ENCODE results near the gene RUSF1.
"Not testable (repeated sequence)": the region's sequence is repeated elsewhere in the genome, so short reads cannot be mapped to it uniquely, and the experiment has no call there.

RUSF1 gene

GRCh38 chr16:31487071-31487719, 21.0 kb downstream of the RUSF1 start:
- DNase-seq (ENCODE audit: low read depth in 1 of 2, low spot score in 1 of 2), result no peak

DNA sequence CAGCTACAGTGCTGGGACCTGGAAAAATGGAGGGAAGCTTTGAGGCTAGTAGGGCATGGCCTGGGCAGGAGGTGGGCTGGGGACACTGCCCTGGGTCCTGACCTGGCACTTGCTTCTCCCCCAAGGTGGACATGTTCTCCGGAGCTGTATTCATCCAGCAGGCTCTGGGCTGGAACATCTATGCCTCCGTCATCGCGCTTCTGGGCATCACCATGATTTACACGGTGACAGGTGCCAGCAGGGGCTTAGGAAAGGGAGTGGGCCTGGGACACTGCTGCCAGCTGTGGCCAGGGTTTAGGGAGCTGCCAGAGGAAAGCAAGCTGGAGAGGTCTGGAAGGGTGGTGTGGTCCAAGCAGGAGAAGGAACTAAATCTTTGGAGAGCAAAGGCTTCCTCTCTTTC, 22.1 kb downstream of the RUSF1 start:
- no peak for DNase-seq (ENCODE audit: low read depth in 1 of 2, low spot score in 1 of 2)

DNA sequence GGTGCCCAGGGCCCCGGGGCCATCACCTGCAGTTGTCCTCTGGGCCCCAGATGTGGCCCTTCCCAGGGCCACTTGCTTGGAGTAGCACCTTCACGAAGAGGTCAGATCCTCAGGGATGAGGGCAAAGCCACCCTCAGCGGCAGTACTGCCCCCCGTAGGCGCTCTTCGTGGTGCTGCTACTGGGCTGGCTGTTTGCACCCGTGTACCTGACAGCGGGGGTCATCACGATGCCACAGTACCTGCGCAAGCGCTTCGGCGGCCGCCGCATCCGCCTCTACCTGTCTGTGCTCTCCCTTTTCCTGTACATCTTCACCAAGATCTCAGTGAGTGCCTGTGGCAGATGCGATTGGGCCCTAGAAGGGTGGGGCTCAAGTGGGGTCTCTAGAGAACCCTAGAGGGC, 22.6 kb downstream of the RUSF1 start:
- no peak for DNase-seq (ENCODE audit: low read depth in 1 of 2, low spot score in 1 of 2)

DNA sequence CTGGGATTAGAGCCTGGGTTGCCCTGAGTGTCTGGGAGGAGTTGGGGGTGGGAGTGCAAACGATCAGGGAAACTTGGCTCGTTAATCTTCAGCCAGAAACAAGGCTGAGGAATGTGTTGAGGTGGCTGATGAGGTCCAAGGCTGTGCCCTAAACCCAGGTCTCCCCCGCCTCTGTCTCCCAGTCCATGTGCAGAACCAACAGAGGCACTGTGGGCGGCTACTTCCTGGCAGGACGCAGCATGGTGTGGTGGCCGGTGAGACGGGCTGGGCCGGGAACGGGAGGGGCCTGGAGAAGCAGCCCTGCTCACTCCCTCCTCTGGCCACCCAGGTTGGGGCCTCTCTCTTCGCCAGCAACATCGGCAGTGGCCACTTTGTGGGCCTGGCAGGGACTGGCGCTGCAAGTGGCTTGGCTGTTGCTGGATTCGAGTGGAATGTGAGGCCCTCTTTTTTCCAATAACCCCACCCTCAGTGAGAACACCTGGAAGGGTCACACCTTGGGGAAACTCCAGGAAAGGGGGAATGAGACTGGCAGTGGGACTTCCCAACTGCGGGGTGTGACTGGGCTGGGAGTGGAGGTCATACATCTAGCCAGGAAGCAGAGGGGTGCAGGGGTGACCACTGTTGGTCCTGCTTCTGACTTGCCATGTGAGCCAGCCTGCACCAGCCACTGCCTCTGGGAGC, 23.6 kb downstream of the RUSF1 start:
- DNase-seq (ENCODE audit: low read depth in 1 of 2, low spot score in 1 of 2), result no peak

- not testable (repeated sequence) for DNase-seq (ENCODE audit: low read depth in 1 of 2, low spot score in 1 of 2)
These were observed 24.1 kb downstream of the RUSF1 start for GRCh38 chr16:31484048-31484447.

GRCh38 chr16:31483081-31483480, 25.1 kb downstream of the RUSF1 start, which contains the start of gene SLC5A2:
Gene SLC5A2, plus strand, starts transcription at chr16:31483123. Its CDS starts 14 bp downstream, at chr16:31483137.
- DNase-seq (ENCODE audit: low read depth in 1 of 2, low spot score in 1 of 2), result no peak

GRCh38 chr16:31480851-31481536, 27.2 kb downstream of the RUSF1 start:
- no peak for DNase-seq (ENCODE audit: low read depth in 1 of 2, low spot score in 1 of 2)

GRCh38 chr16:31479751-31480150, 28.4 kb downstream of the RUSF1 start:
- no peak for DNase-seq (ENCODE audit: low read depth in 1 of 2, low spot score in 1 of 2)

- no peak for DNase-seq (ENCODE audit: low read depth in 1 of 2, low spot score in 1 of 2)
These were observed 29.2 kb downstream of the RUSF1 start for GRCh38 chr16:31478956-31479355.

DNA sequence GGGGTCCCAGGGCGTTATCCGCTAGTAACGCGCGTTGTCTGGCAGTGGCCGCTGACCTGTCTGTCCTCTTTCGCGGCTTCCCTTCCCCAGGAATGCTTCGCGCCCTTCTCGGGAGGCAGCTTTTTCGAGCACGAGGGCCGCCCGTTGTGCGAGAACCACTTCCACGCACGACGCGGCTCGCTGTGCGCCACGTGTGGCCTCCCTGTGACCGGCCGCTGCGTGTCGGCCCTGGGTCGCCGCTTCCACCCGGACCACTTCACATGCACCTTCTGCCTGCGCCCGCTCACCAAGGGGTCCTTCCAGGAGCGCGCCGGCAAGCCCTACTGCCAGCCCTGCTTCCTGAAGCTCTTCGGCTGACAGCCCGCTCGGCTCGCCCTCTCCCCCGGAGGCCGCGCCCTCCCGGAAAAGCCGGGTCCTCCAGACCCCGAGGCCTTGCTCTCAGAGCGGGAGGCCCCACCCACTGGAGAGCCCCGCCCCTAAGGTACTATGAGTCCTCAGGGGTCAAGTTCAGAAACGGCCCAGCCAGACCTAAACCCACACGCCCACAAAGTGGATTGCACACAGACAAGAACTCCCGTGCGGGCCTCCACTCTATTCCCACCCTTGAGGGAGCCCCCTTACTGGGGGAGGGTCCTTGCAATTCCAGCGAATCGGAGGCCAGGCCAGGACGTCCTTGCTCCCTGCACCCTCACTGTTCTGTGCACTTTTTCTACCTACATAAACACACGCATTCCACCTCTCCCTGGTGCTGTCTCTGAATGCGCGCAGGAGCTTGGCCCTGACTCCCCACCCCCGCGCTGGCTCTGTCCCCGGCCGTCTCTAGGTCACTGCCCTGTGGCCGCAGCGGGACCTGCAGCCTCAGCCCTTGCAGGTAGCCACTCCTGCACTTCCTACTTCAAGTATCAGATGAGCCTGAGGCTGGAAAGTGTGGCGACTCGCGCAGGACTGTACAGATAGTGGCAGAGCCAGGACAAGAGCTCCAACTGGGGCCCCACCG, 30.7 kb downstream of the RUSF1 start:
- DNase-seq (ENCODE audit: low read depth in 1 of 2, low spot score in 1 of 2), result no peak

DNA sequence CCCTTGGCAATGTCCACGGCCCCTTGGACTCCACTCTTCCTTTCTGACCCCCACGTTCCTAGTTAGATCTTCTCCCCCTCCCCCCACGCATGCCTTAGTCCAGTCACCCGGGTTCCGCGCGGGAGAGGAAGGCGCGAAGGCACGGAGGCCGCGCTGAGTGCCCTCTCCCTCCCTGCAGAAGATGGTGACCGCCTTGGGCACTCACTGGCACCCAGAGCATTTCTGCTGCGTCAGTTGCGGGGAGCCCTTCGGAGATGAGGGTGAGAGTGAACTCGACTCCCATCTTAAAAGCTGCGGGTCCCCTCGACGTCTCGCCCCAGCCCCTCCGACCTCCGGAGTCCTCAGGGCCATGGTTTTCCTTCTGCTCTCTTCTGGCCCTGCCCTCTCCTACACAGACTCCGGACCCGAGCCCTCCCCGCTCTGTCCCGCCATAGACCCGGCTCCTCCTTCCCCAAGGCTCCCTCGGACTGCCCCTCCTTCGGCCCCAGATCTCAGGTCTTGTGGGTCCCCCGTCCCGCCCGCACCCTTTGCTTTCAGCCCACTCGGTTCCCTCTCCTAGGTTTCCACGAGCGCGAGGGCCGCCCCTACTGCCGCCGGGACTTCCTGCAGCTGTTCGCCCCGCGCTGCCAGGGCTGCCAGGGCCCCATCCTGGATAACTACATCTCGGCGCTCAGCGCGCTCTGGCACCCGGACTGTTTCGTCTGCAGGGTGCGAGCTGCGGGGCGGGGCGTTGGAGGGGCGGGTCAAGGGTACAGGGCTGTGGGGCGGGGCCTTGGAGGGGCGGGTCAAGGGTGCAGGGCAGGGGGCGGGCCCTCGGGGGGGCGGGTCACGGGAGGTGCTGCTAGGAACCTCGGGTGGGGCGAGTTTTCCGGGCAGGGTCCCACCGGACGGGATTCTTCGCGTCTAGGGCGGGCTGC, 31.6 kb downstream of the RUSF1 start:
- peak; percentile 73 to 93 for DNase-seq (ENCODE audit: low read depth in 1 of 2, low spot score in 1 of 2)

DNA sequence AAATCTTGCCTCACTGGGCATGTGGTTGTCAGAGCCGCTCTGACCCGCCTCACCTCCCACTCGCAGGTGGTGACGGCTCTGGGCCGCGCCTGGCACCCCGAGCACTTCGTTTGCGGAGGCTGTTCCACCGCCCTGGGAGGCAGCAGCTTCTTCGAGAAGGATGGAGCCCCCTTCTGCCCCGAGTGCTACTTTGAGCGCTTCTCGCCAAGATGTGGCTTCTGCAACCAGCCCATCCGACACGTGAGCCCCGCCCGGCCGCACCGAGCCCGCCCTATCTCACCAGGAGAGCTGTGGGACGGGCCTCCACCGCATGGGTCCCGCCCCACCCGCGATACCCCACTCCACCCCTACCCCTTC, 32.3 kb downstream of the RUSF1 start:
- no peak for DNase-seq (ENCODE audit: low read depth in 1 of 2, low spot score in 1 of 2)

DNA sequence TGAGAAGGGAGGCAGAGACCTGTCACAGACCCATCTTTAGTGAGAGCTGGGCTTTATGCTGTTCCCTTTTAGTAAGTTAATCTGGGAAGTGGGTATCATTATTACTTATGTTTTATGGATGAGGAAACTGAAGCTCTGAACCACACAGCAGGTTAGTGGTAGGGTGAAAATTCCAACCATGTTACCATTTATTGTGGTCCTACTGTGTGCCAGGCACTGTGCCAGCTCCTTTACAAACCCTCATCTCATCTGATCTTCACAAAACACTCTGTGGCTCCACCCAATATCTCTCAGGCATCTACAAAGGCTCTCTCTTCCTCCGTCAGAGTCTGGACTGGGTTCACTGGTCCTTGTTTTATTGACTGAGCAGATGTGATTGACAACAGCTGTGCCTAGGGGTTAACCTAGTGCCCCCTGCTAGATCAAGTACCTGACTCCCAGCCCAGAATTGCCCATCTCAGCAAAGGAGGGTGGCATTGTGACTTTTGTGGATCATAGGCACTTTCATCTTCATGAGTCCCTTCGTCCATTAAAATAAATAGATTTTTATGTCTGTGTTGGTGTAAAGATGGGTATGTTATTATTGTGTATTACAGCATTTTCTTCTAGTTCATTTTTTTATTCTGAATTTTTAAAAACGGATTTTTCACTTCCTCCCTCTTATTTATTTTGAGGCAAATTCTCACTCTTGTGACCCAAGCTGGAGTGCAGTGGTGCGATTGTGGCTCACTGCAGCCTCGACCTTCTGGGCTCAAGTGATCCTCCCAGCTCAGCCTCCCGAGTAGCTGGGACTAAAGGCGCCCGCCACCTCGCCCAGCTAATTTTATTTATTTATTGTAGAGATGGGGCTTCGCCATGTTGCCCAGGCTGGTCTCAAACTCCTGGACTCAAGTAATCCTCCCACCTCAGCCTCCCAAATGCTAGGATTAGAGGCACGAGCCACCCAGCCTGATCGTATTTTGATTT, 33.1 kb downstream of the RUSF1 start:
- no peak for DNase-seq (ENCODE audit: low read depth in 1 of 2, low spot score in 1 of 2)

DNA sequence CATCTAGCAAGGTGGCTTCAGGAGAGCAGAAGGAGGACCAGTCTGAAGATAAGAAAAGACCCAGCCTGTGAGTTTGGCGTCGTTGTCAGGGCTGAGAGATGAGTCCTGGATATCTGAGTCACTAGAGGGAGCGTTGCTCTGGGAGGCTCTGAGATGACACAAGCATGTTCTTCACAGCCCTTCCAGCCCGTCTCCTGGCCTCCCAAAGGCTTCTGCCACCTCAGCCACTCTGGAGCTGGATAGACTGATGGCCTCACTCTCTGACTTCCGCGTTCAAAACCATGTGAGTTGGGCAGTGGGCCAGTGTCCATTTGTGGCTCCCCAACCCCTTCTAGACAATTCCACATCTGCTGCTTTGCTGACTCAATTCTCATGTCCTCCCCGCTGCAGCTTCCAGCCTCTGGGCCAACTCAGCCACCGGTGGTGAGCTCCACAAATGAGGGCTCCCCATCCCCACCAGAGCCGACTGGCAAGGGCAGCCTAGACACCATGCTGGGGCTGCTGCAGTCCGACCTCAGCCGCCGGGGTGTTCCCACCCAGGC, 33.9 kb downstream of the RUSF1 start:
- no peak for DNase-seq (ENCODE audit: low read depth in 1 of 2, low spot score in 1 of 2)

DNA sequence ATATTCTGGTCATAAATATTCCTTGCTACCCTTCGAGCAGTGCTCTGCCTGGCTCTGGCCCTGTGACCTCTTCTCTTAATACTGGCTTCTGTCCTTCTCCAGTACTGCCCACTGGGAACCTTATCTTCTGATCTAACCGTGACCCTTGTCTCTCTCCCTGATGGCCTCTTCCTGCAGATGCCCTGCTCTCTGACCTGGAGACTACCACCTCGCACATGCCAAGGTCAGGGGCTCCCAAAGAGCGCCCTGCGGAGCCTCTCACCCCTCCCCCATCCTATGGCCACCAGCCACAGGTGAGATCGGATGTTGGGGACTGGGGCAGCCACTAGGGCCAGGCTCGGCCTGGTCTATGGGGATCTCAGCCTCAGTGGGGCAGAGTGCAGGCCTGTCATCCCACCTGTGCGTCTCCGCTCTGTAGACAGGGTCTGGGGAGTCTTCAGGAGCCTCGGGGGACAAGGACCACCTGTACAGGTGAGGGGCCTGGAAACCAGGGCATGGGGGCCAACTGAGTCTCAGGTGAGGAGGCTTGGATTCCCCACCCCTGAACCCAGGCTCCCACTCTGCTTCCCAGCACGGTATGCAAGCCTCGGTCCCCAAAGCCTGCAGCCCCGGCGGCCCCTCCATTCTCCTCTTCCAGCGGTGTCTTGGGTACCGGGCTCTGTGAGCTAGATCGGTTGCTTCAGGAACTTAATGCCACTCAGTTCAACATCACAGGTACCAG, 34.8 kb downstream of the RUSF1 start:
- DNase-seq (ENCODE audit: low read depth in 1 of 2, low spot score in 1 of 2), result no peak

DNA sequence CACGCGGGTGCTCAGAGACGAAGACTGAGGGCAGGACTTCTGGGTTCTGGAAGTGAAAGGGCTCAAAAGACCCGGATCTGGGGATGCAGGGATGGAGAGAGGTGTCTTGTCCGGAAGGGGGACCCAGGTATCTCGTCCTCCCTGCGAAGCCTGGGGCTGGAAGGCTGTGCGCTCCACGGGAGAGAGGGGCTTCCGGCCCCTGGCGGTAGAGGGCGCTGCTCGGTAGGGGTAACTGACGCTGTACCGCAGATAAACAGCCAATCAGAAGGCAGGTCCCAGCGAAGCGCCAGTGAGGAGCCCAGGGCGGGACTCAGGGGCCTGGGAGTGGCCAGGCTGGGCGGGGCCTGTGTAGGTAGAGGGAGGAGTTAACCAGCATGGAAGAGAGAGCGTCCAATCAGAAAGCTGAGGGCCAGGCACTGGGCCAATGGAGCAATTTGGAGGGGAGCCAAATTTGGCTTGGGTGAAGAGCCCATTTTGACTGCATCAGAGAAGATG, 35.4 kb downstream of the RUSF1 start:
- DNase-seq (ENCODE audit: low read depth in 1 of 2, low spot score in 1 of 2), result no peak

GRCh38 chr16:31471875-31472708, 36.1 kb downstream of the RUSF1 start, which contains the start of gene TGFB1I1:
Gene TGFB1I1, plus strand, starts transcription at chr16:31472152. Its CDS starts 37 bp downstream, at chr16:31472189.
- no peak for DNase-seq (ENCODE audit: low read depth in 1 of 2, low spot score in 1 of 2)
